Glutamatergic neuron (in vitro differentiated cells): ENCODE measurements around the gene IFNGR1. TPM values are rescaled to one million over a fixed set of nuclear protein-coding genes. Genes with fewer than 3 reads are reported as not detected.

Experiments used
- DNase-seq: peaks from one replicate; pipeline ENCODE4 v3.0.0; 2022
- H3K27ac Mint-ChIP-seq: one replicate; pipeline ENCODE4 v1.8.0; 2020; ENCODE audit warnings: mild to moderate bottlenecking, mixed read lengths, inconsistent platforms; ENCODE audit not compliant: unreplicated experiment
- H3K27me3 Mint-ChIP-seq: one replicate; pipeline ENCODE4 v1.8.0; 2020; ENCODE audit warnings: mild to moderate bottlenecking, moderate library complexity, mixed read lengths, inconsistent platforms; ENCODE audit not compliant: unreplicated experiment
- H3K36me3 Mint-ChIP-seq: one replicate; pipeline ENCODE4 v1.8.0; 2020; ENCODE audit warnings: mild to moderate bottlenecking, mixed read lengths, inconsistent platforms; ENCODE audit not compliant: unreplicated experiment
- H3K4me1 Mint-ChIP-seq: one replicate; pipeline ENCODE4 v1.8.0; 2020; ENCODE audit warnings: mild to moderate bottlenecking, low read depth, mixed read lengths, inconsistent platforms; ENCODE audit not compliant: unreplicated experiment
- H3K4me3 Mint-ChIP-seq: one replicate; pipeline ENCODE4 v1.8.0; 2020; ENCODE audit warnings: mild to moderate bottlenecking, mixed read lengths, inconsistent platforms; ENCODE audit not compliant: unreplicated experiment
- H3K9me3 Mint-ChIP-seq: one replicate; pipeline ENCODE4 v1.8.0; 2020; ENCODE audit warnings: mild to moderate bottlenecking, moderate library complexity, mixed read lengths, inconsistent platforms; ENCODE audit not compliant: unreplicated experiment
- CTCF ChIP-seq: fragments of 200-600 bp; sonication (generic); IDR thresholded peaks from one replicate; pipeline ENCODE4 v1.5.0; 2021; ENCODE audit not compliant: partially characterized antibody, unreplicated experiment
- total RNA-seq: library from RNA; stranded (reverse); fragmentation: NEBNext Ultra II Directional; extraction: Animal tissue kit (Norgen Biotek cat#: 25700); gene quantifications from one replicate; pipeline ENCODE4 v1.2.1, GENCODE V29; 2021; ENCODE audit not compliant: unreplicated experiment

IFNGR1 gene
- total RNA-seq, 1 donor from 2014 or later = 36.4 TPM

- peaks cover 1% of the 10 kb centered on the region for H3K27me3 Mint-ChIP-seq
- no peak overlapping the region for H3K27ac Mint-ChIP-seq
- no peaks in the 10 kb centered on the region for H3K9me3 Mint-ChIP-seq
- no peak overlapping the region for H3K4me3 Mint-ChIP-seq
- H3K4me1 Mint-ChIP-seq = no peaks in the 10 kb centered on the region
- H3K36me3 Mint-ChIP-seq = no peaks in the 10 kb centered on the region
- no peak for DNase-seq
- no peak for TF ChIP-seq CTCF
These were observed 18.4 kb upstream of the IFNGR1 start for GRCh38 chr6:137237413-137238170.

GRCh38 chr6:137236581-137237355 is 17.6 kb upstream of the IFNGR1 start:
- no peaks in the 10 kb centered on the region for H3K36me3 Mint-ChIP-seq
- no peaks in the 10 kb centered on the region for H3K4me1 Mint-ChIP-seq
- DNase-seq = no peak
- TF ChIP-seq CTCF = no peak
- no peak overlapping the region for H3K4me3 Mint-ChIP-seq
- peaks cover 2% of the 10 kb centered on the region for H3K27me3 Mint-ChIP-seq
- no peak overlapping the region for H3K27ac Mint-ChIP-seq
- no peaks in the 10 kb centered on the region for H3K9me3 Mint-ChIP-seq

- Mint-ChIP-seq H3K9me3 (no peaks in the 10 kb centered on the region), H3K4me3 (no peak overlapping the region), H3K36me3 (no peaks in the 10 kb centered on the region), H3K27me3 (peaks cover 2% of the 10 kb centered on the region), H3K27ac (no peak overlapping the region), H3K4me1 (no peaks in the 10 kb centered on the region)
- TF ChIP-seq CTCF = no peak
- DNase-seq = no peak
These were observed 16.5 kb upstream of the IFNGR1 start for GRCh38 chr6:137235686-137236085.

GRCh38 chr6:137233911-137234863 is 15.0 kb upstream of the IFNGR1 start:
- H3K36me3 Mint-ChIP-seq = no peaks in the 10 kb centered on the region
- no peak for DNase-seq
- H3K9me3 Mint-ChIP-seq = no peaks in the 10 kb centered on the region
- no peaks in the 10 kb centered on the region for H3K4me1 Mint-ChIP-seq
- no peak overlapping the region for H3K27ac Mint-ChIP-seq
- no peak for TF ChIP-seq CTCF
- H3K4me3 Mint-ChIP-seq = no peak overlapping the region
- H3K27me3 Mint-ChIP-seq = peaks cover 2% of the 10 kb centered on the region
